H1 (cell line): ENCODE data around the gene EXD1. TPM values are rescaled to one million over a fixed set of nuclear protein-coding genes. Genes with fewer than 3 reads are reported as not detected.

Source experiments
- ATF2 ChIP-seq: IDR thresholded peaks from 2 replicates; pipeline ENCODE4 v1.6.1; 2012; ENCODE audit warnings: low read length, inconsistent platforms
- EGR1 ChIP-seq: IDR thresholded peaks from 2 replicates; pipeline ENCODE4 v1.6.1; 2011; ENCODE audit warnings: low read depth, low read length, borderline replicate concordance
- USF2 ChIP-seq: IDR thresholded peaks from 2 replicates; pipeline ENCODE4 v1.6.1; 2011; ENCODE audit warnings: low read length, improper control_type of control experiment
- polyA plus RNA-seq, 7 experiments: library from polyadenylated mRNA; depleted of rRNA in 3 of 7; stranded (reverse) in 5 of 7; unstranded in 2 of 7; fragments of >200 nt in 5 of 7; fragments of 200-250 nt in 2 of 7; gene quantifications; 1 replicate in 5 of 7; 2 replicates in 1 of 7; 4 replicates in 1 of 7; pipeline versions ENCODE4 v1.2.1 to v1.2.3, GENCODE V29; 2011 to 2013; ENCODE audit warnings: missing spikeins in 2 of 7, mixed read lengths in 2 of 7
- total RNA-seq: library from RNA; stranded (reverse); fragmentation: NEBNext Ultra II Directional; extraction: Animal tissue kit (Norgen Biotek cat#: 25700); gene quantifications from 2 replicates; pipeline ENCODE4 v1.2.1, GENCODE V29; 2021

The EXD1 gene
- total and polyA plus RNA-seq, 2 of the 8 experiments (the other 6 are each of a cell fraction or from before 2014, with no cell fraction given) = 0.06 to 0.54 TPM

GRCh38 chr15:41256103-41256502 lies 25.5 kb upstream of the EXD1 start (continued):
- no peak for TF ChIP-seq EGR1
- TF ChIP-seq ATF2 = no peak
- no peak for TF ChIP-seq USF2
